NCI-H1417 (cell line): ENCODE measurements around the gene PRG2.
"Not testable (repeated sequence)": the region's sequence is repeated elsewhere in the genome, so short reads cannot be mapped to it uniquely, and the experiment has no call there.

Source experiments
- DNase-seq, 3 experiments: peaks; one replicate each; lab custom pipeline; 2025; lab: John Stamatoyannopoulos, UW

Gene PRG2

GRCh38 chr11:57419146-57419545 lies 28.7 kb upstream of the PRG2 start:
- DNase-seq, result no peak

GRCh38 chr11:57418131-57418530 lies 27.7 kb upstream of the PRG2 start:
- no peak for DNase-seq

- DNase-seq, result no peak
Measured at GRCh38 chr11:57417056-57417455, 26.6 kb upstream of the PRG2 start.

- DNase-seq, result no peak
Measured at GRCh38 chr11:57416436-57416835, 26.0 kb upstream of the PRG2 start.

- DNase-seq, result no peak
Measured at GRCh38 chr11:57414612-57415212, 24.3 kb upstream of the PRG2 start.

- no peak for DNase-seq
Measured at GRCh38 chr11:57413681-57414080, 23.2 kb upstream of the PRG2 start.

GRCh38 chr11:57410287-57410686 lies 19.8 kb upstream of the PRG2 start:
- no peak for DNase-seq

- DNase-seq, result no peak
Measured at GRCh38 chr11:57409321-57410100, 19.1 kb upstream of the PRG2 start.

GRCh38 chr11:57408771-57409170 lies 18.3 kb upstream of the PRG2 start:
- DNase-seq, result no peak

GRCh38 chr11:57407941-57408475 lies 17.6 kb upstream of the PRG2 start:
- no peak for DNase-seq

- DNase-seq, result peak in 1 of 3 experiments; percentile 6
Measured at GRCh38 chr11:57407010-57407920, 16.8 kb upstream of the PRG2 start.

- no peak for DNase-seq
Measured at GRCh38 chr11:57406337-57406904, 16.0 kb upstream of the PRG2 start.

GRCh38 chr11:57405271-57405860 lies 14.9 kb upstream of the PRG2 start:
- no peak for DNase-seq

GRCh38 chr11:57403802-57404147 lies 13.3 kb upstream of the PRG2 start:
- DNase-seq, result no peak

GRCh38 chr11:57403003-57403801 lies 12.8 kb upstream of the PRG2 start:
- DNase-seq, result not testable (repeated sequence)

GRCh38 chr11:57402188-57403002 lies 11.9 kb upstream of the PRG2 start:
- peak in 1 of 3 experiments; percentile 35 for DNase-seq

- DNase-seq, result no peak
Measured at GRCh38 chr11:57399972-57400578, 9.6 kb upstream of the PRG2 start.

GRCh38 chr11:57399221-57399620 lies 8.8 kb upstream of the PRG2 start:
- DNase-seq, result no peak

- DNase-seq, result no peak
Measured at GRCh38 chr11:57397394-57397990, 7.0 kb upstream of the PRG2 start.
